ENCODE measurements around the gene DOC2B. TPM values are rescaled to one million over a fixed set of nuclear protein-coding genes. Genes with fewer than 3 reads are reported as not detected.

DOC2B gene
- total and polyA plus RNA-seq, 11 donors: 1.7 to 13.0 (median 5.8) TPM

GRCh38 chr17:197352-197751 lies 15.9 kb upstream of the DOC2B start:
- H3K36me3 ChIP-seq: no peaks in the 10 kb centered on the region
- TF ChIP-seq CTCF (IDR thresholded peaks at IDR 0.05): no peak
- no peak for TF ChIP-seq POLR2A (IDR thresholded peaks at IDR 0.05)
- DNase-seq: no peak
- 92 to 98% (median 95%) methylated on average over 2 of the region's 2 CpGs for WGBS, 4 donors
- peaks cover 0 to 25% (median 14%) of the 10 kb centered on the region in 12 donors for H3K4me1 ChIP-seq
- intact Hi-C loops (cut with DNase I): no loop called here
- H3K27me3 ChIP-seq: peaks cover 0 to 36% (median 2%) of the 10 kb centered on the region in 9 donors
- no peak overlapping the region for H3K27ac ChIP-seq
- no peaks in the 10 kb centered on the region for H3K9me3 ChIP-seq
- ATAC-seq: no peak
- H3K4me3 ChIP-seq: no peak overlapping the region

GRCh38 chr17:194828-195602 lies 13.6 kb upstream of the DOC2B start:
- Histone ChIP-seq H3K27me3 (peaks cover 0 to 35% (median 2%) of the 10 kb centered on the region in 9 donors), H3K4me3 (no peak overlapping the region), H3K36me3 (no peaks in the 10 kb centered on the region), H3K9me3 (no peaks in the 10 kb centered on the region), H3K4me1 (peaks cover 0 to 18% (median 10%) of the 10 kb centered on the region in 12 donors), H3K27ac (no peak overlapping the region)
- ATAC-seq (no peak), DNase-seq (no peak)
- WGBS, 4 donors: 82 to 88% (median 85%) methylated on average over 16 of the region's 16 CpGs
- TF ChIP-seq POLR2A (IDR thresholded peaks at IDR 0.05): no peak
- TF ChIP-seq CTCF (IDR thresholded peaks at IDR 0.05): no peak
- intact Hi-C loops (cut with DNase I): no loop called here

- Histone ChIP-seq H3K36me3 (no peaks in the 10 kb centered on the region), H3K27ac (no peak overlapping the region), H3K27me3 (peaks cover 0 to 26% (median 0%) of the 10 kb centered on the region in 9 donors), H3K4me1 (peaks cover 0 to 12% (median 5%) of the 10 kb centered on the region in 12 donors), H3K4me3 (no peak overlapping the region), H3K9me3 (no peaks in the 10 kb centered on the region)
- TF ChIP-seq CTCF (IDR thresholded peaks at IDR 0.05) (no peak), POLR2A (IDR thresholded peaks at IDR 0.05) (no peak)
- ATAC-seq (peak in 1 of 4 donors; percentile 20), DNase-seq (no peak)
- WGBS, 4 donors: 72 to 84% (median 80%) methylated on average over 29 to 31 of the region's 31 CpGs
- intact Hi-C loops (cut with DNase I): no loop called here
Measured at GRCh38 chr17:193841-194806, 12.7 kb upstream of the DOC2B start.

- H3K27me3 ChIP-seq: peaks cover 0 to 25% (median 0%) of the 10 kb centered on the region in 9 donors
- DNase-seq (no peak), ATAC-seq (no peak)
- TF ChIP-seq POLR2A (IDR thresholded peaks at IDR 0.05): no peak
- TF ChIP-seq CTCF (IDR thresholded peaks at IDR 0.05): no peak
- H3K4me3 ChIP-seq: no peak overlapping the region
- peaks cover 0 to 12% (median 0%) of the 10 kb centered on the region in 12 donors for H3K4me1 ChIP-seq
- intact Hi-C loops (cut with DNase I): no loop called here
- 92 to 96% (median 93%) methylated on average over 8 of the region's 8 CpGs for WGBS, 4 donors
- H3K9me3 ChIP-seq: no peaks in the 10 kb centered on the region
- no peaks in the 10 kb centered on the region for H3K36me3 ChIP-seq
- H3K27ac ChIP-seq: no peak overlapping the region
Measured at GRCh38 chr17:193426-193810, 12.0 kb upstream of the DOC2B start.

Data from heart left ventricle (tissue), 16 donors.